ENCODE results near the gene ERGIC1. TPM values are rescaled to one million over a fixed set of nuclear protein-coding genes. Genes with fewer than 3 reads are reported as not detected.

ERGIC1 gene
- total and polyA plus RNA-seq, 2 of the 8 experiments (the other 6 are each of a cell fraction or from before 2014, with no cell fraction given) = 95.3 to 106 TPM

- no peak overlapping the region for H4K91ac ChIP-seq (replicated peaks; ENCODE audit: insufficient read length, low read length)
- H2AK5ac ChIP-seq (ENCODE audit: low read depth, low read length) = no peak overlapping the region
- H3K56ac ChIP-seq (replicated peaks; ENCODE audit: insufficient read length, low read depth, low read length) = no peak overlapping the region
- H4K20me1 ChIP-seq (replicated peaks in 1 of 2; ENCODE audit: control insufficient read depth in 1 of 2, insufficient read depth in 2 of 2, low read length in 2 of 2) = peaks cover 4 to 5% of the 10 kb centered on the region in 2 experiments
- no peak overlapping the region for H3K4me2 ChIP-seq (ENCODE audit: insufficient read depth in 1 of 2, low read depth in 2 of 2, low read length in 2 of 2)
- H2BK5ac ChIP-seq (ENCODE audit: low read depth, low read length) = no peak overlapping the region
- no peaks in the 10 kb centered on the region for H3K23me2 ChIP-seq (ENCODE audit: low read depth, low read length)
- H3K9ac ChIP-seq (replicated peaks in 1 of 4; ENCODE audit: extremely low read depth in 1 of 4, low read depth in 3 of 4, low read length in 3 of 4) = no peak overlapping the region
- no peaks in the 10 kb centered on the region for H3K4me1 ChIP-seq (replicated peaks in 1 of 4; ENCODE audit: control insufficient read depth in 3 of 4, insufficient read depth in 4 of 4, low read length in 3 of 4)
- H3K18ac ChIP-seq (ENCODE audit: extremely low read depth, low read length) = no peak overlapping the region
- no peak for TF ChIP-seq POLR2AphosphoS5 (IDR thresholded peaks at IDR 0.05; ENCODE audit: low read depth, low read length)
- TF ChIP-seq SAP30 (IDR thresholded peaks at IDR 0.05; ENCODE audit: insufficient read depth, insufficient replicate concordance, low read length) = no peak
- no peak for TF ChIP-seq FOSL1 (IDR thresholded peaks at IDR 0.05; ENCODE audit: insufficient read depth, low read depth, low read length)
- no peak for TF ChIP-seq SIN3A (conservative IDR thresholded peaks at IDR 0.05 in 1 of 2, IDR thresholded peaks at IDR 0.05 in 1 of 2; ENCODE audit: low read depth in 1 of 2, low read length in 2 of 2)
- TF ChIP-seq SP4 (IDR thresholded peaks at IDR 0.05; ENCODE audit: low read length) = no peak
- no peak for DNase-seq (ENCODE audit: low read depth in 1 of 2, low spot score in 2 of 2)
- no peak overlapping the region for H4K5ac ChIP-seq (ENCODE audit: insufficient read length, low read depth, low read length)
- H2BK15ac ChIP-seq (ENCODE audit: low read length) = no peak overlapping the region
- ChIA-PET POLR2A (ENCODE audit: partially characterized antibody) (interaction anchor here (0.9 to 2.7 kb wide), 3 partner anchors 9 to 19 kb away, joined by 3 to 7 read pairs (median 3); no protein-coding TSS in a partner anchor), CTCF (ENCODE audit: partially characterized antibody) (interaction anchor here (0.5 to 4.1 kb wide), 5 partner anchors 9 to 237 kb away, joined by 3 to 24 read pairs (median 5); no protein-coding TSS in a partner anchor)
- H3K27ac ChIP-seq (ENCODE audit: low read depth, low read length) = no peak overlapping the region
- no peak overlapping the region for H2BK120ac ChIP-seq (replicated peaks; ENCODE audit: low read depth, low read length)
- H3K4me3 ChIP-seq (ENCODE audit: extremely low read depth in 1 of 4, insufficient read depth in 2 of 4, low read depth in 3 of 4, low read length in 4 of 4) = no peak overlapping the region
- H3K4ac ChIP-seq (replicated peaks; ENCODE audit: insufficient read length, low read depth, low read length) = no peak overlapping the region
- H3K14ac ChIP-seq (ENCODE audit: insufficient read length) = no peak overlapping the region
- no peak for FAIRE-seq
- no peak overlapping the region for H4K8ac ChIP-seq (ENCODE audit: extremely low read depth, insufficient read depth, low read length)
- H3K9me3 ChIP-seq (ENCODE audit: insufficient read depth in 2 of 2, low read depth in 1 of 2, low read length in 1 of 2) = no peaks in the 10 kb centered on the region
- no peaks in the 10 kb centered on the region for H3K79me1 ChIP-seq (ENCODE audit: low read depth, low read length)
- H2BK12ac ChIP-seq (ENCODE audit: low read depth, low read length) = no peak overlapping the region
- H3K36me3 ChIP-seq (ENCODE audit: control insufficient read depth in 2 of 4, insufficient read depth in 4 of 4, low read length in 3 of 4) = peaks cover 0 to 6% (median under 1%) of the 10 kb centered on the region in 4 experiments; a peak in 3 of 8 replicates
- no peaks in the 10 kb centered on the region for H3K79me2 ChIP-seq (ENCODE audit: control insufficient read depth in 1 of 2, insufficient read depth in 2 of 2, low read length in 2 of 2)
- 94% methylated on average over 11 of the region's 11 CpGs; no CpG with 5 or more reads in 1 of the 2 experiments for WGBS, 2 experiments (ENCODE audit: extremely low coverage in 1 of 2, insufficient coverage in 1 of 2, insufficient read length in 1 of 2, insufficient replicate concordance in 2 of 2, low coverage in 1 of 2, low lambda C conversion rate in 2 of 2, missing lambda C conversion rate in 1 of 2)
- no peaks in the 10 kb centered on the region for H3K27me3 ChIP-seq (replicated peaks in 1 of 4; ENCODE audit: control insufficient read depth in 3 of 4, extremely low read depth in 1 of 4, insufficient read depth in 3 of 4, low read length in 3 of 4)
- H2BK20ac ChIP-seq (ENCODE audit: low read length) = no peak overlapping the region
- H2AFZ ChIP-seq (ENCODE audit: low read length) = no peak overlapping the region
- no peak overlapping the region for H3K23ac ChIP-seq (ENCODE audit: insufficient read length)
Observed at GRCh38 chr5:172951371-172952033, 117.5 kb downstream of the ERGIC1 start.
